ENCODE measurements around the gene HSPE1. TPM values are rescaled to one million over a fixed set of nuclear protein-coding genes. Genes with fewer than 3 reads are reported as not detected.
"Not testable (repeated sequence)": the region's sequence is repeated elsewhere in the genome, so short reads cannot be mapped to it uniquely, and the experiment has no call there.

HSPE1 gene
- 328 and 511 TPM in 2 replicates for total RNA-seq (2014; rRNA removed; shearing (Covaris generic))

GRCh38 chr2:197499594-197500502, at the start of gene HSPE1, which contains the start of gene HSPD1:
Gene HSPE1 (plus strand): TSS chr2:197500379. CDS start chr2:197500437, 58 bp downstream.
Gene HSPD1 (minus strand): TSS chr2:197499840. CDS start chr2:197498848, 992 bp downstream.
- DNase-seq (ENCODE audit: low spot score): peak; percentile 98

GRCh38 chr2:197450465-197450864, 49.7 kb upstream of the HSPE1 start:
- no peak for DNase-seq (ENCODE audit: low spot score)

- not testable (repeated sequence) for DNase-seq (ENCODE audit: low spot score)
These were observed 49.2 kb upstream of the HSPE1 start for GRCh38 chr2:197450935-197451358.

GRCh38 chr2:197452754-197453122, 47.4 kb upstream of the HSPE1 start:
- no peak for DNase-seq (ENCODE audit: low spot score)

- DNase-seq (ENCODE audit: low spot score): peak; percentile 100
These were observed 46.9 kb upstream of the HSPE1 start, which contains the start of gene COQ10B for GRCh38 chr2:197453123-197453913. Gene COQ10B (plus strand): TSS chr2:197453552. CDS start chr2:197453561, 9 bp downstream.

- no peak for DNase-seq (ENCODE audit: low spot score)
These were observed 46.2 kb upstream of the HSPE1 start for GRCh38 chr2:197453914-197454398.

GRCh38 chr2:197454923-197455322, 45.3 kb upstream of the HSPE1 start:
- no peak for DNase-seq (ENCODE audit: low spot score)

GRCh38 chr2:197455428-197455827, 44.8 kb upstream of the HSPE1 start:
- DNase-seq (ENCODE audit: low spot score): no peak

GRCh38 chr2:197460649-197461048, 39.5 kb upstream of the HSPE1 start:
- no peak for DNase-seq (ENCODE audit: low spot score)

GRCh38 chr2:197461057-197461456, 39.1 kb upstream of the HSPE1 start:
- no peak for DNase-seq (ENCODE audit: low spot score)

GRCh38 chr2:197464175-197464574, 36.0 kb upstream of the HSPE1 start:
- DNase-seq (ENCODE audit: low spot score): no peak

- DNase-seq (ENCODE audit: low spot score): no peak
These were observed 28.0 kb upstream of the HSPE1 start for GRCh38 chr2:197472166-197472565.

- no peak for DNase-seq (ENCODE audit: low spot score)
These were observed 22.4 kb upstream of the HSPE1 start for GRCh38 chr2:197477797-197478196.

- no peak for DNase-seq (ENCODE audit: low spot score)
These were observed 19.8 kb upstream of the HSPE1 start for GRCh38 chr2:197480165-197481036.

- not testable (repeated sequence) for DNase-seq (ENCODE audit: low spot score)
These were observed 15.9 kb upstream of the HSPE1 start for GRCh38 chr2:197484248-197484647.

GRCh38 chr2:197486175-197486574, 14.0 kb upstream of the HSPE1 start:
- DNase-seq (ENCODE audit: low spot score): no peak

GRCh38 chr2:197487385-197487784, 12.8 kb upstream of the HSPE1 start:
- DNase-seq (ENCODE audit: low spot score): no peak

GRCh38 chr2:197495433-197496134, 4.6 kb upstream of the HSPE1 start:
- DNase-seq (ENCODE audit: low spot score): no peak

GRCh38 chr2:197496695-197497094, 3.5 kb upstream of the HSPE1 start:
- no peak for DNase-seq (ENCODE audit: low spot score)

- no peak for DNase-seq (ENCODE audit: low spot score)
These were observed 2.9 kb upstream of the HSPE1 start for GRCh38 chr2:197497326-197497725.

Data from H4 (cell line).